Measurements from ENCODE around the gene RAB10.

Gene RAB10

DNA sequence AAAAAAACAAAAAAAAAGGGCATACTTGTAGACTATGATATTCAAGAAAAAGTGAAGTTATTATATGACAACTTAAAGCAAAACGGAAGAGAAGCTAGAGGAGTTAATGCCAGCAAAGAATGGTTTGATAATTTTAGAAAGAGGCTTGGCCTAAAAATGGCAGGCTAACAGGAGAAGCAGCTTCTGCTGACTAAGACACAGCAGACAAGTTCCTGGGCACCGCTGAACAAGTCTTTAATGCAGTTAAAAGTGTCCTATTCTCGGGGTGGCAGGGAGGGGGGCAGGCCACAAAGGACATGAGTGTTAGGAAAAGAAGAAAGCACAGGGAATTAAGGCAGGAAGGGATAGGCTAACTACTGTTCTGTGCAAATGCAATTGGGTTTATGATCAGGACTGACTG lies 88.7 kb downstream of the RAB10 start:
- TF ChIP-seq YY1 (IDR thresholded peaks at IDR 0.05; ENCODE audit: insufficient read depth, insufficient read length) (no peak), SUZ12 (IDR thresholded peaks at IDR 0.05; ENCODE audit: extremely low read depth, insufficient read depth, insufficient read length) (no peak), ZNF274 (IDR thresholded peaks at IDR 0.05; ENCODE audit: low read depth, low read length) (no peak)
- Histone ChIP-seq H3K4me1 (ENCODE audit: insufficient read depth, insufficient read length) (no peaks in the 10 kb centered on the region), H3K9ac (ENCODE audit: insufficient read length, low read depth) (no peak overlapping the region), H3K9me3 (ENCODE audit: insufficient read depth, low read length) (no peaks in the 10 kb centered on the region), H3K27me3 (ENCODE audit: insufficient read depth, insufficient read length) (no peaks in the 10 kb centered on the region), H3K4me3 (ENCODE audit: insufficient read length, low read depth) (no peak overlapping the region), H3K36me3 (ENCODE audit: insufficient read depth, insufficient read length, low read length) (peaks cover 10% of the 10 kb centered on the region)
- no peak for DNase-seq (ENCODE audit: low read depth, low spot score)

DNA sequence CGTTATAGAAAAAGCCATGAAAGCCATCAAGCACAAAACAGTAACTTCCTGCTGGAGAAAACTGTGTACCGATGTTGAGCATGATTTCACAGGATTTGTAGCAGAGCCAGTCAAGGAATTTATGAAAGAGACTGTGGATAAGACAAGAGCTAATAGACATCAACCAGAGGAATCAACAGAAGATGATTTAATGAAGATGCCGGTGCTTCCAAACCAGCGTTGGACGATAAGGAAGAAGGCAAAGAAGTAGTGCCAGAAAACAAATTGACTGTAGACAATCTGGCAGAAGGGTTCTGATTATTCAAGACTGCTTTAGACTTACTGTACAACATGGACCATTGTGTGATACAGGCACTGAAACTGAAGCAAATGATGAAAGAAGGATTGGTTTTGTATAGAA lies 89.5 kb downstream of the RAB10 start:
- Histone ChIP-seq H3K36me3 (ENCODE audit: insufficient read depth, insufficient read length, low read length) (peaks cover 14% of the 10 kb centered on the region), H3K9me3 (ENCODE audit: insufficient read depth, low read length) (no peaks in the 10 kb centered on the region), H3K4me1 (ENCODE audit: insufficient read depth, insufficient read length) (no peaks in the 10 kb centered on the region), H3K9ac (ENCODE audit: insufficient read length, low read depth) (no peak overlapping the region), H3K27me3 (ENCODE audit: insufficient read depth, insufficient read length) (no peaks in the 10 kb centered on the region), H3K4me3 (ENCODE audit: insufficient read length, low read depth) (no peak overlapping the region)
- DNase-seq (ENCODE audit: low read depth, low spot score): no peak
- TF ChIP-seq YY1 (IDR thresholded peaks at IDR 0.05; ENCODE audit: insufficient read depth, insufficient read length) (no peak), SUZ12 (IDR thresholded peaks at IDR 0.05; ENCODE audit: extremely low read depth, insufficient read depth, insufficient read length) (no peak), ZNF274 (IDR thresholded peaks at IDR 0.05; ENCODE audit: low read depth, low read length) (no peak)

DNA sequence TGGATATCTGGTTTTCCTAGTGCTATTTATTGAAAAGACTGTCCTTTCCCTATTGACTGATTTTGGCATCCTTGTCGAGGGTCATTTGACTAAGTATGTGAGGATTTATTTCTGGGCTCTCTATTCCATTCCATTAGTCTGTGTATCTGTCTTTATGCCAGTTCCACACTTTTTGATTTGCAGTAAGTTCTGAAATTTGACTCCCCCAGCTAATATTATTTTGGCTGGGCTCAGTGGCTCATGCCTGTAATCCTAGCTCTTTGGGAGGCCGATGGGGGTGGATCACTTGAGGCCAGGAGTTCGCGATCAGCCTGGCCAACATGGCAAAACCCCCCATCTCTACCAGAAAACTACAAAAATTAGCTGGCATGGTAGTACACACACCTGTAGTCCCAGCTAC lies 92.2 kb downstream of the RAB10 start:
- no peak for DNase-seq (ENCODE audit: low read depth, low spot score)
- H3K36me3 ChIP-seq (ENCODE audit: insufficient read depth, insufficient read length, low read length): peaks cover 10% of the 10 kb centered on the region
- no peak overlapping the region for H3K9ac ChIP-seq (ENCODE audit: insufficient read length, low read depth)
- H3K4me1 ChIP-seq (ENCODE audit: insufficient read depth, insufficient read length): no peaks in the 10 kb centered on the region
- no peak overlapping the region for H3K4me3 ChIP-seq (ENCODE audit: insufficient read length, low read depth)
- no peaks in the 10 kb centered on the region for H3K9me3 ChIP-seq (ENCODE audit: insufficient read depth, low read length)
- H3K27me3 ChIP-seq (ENCODE audit: insufficient read depth, insufficient read length): no peaks in the 10 kb centered on the region
- TF ChIP-seq ZNF274 (IDR thresholded peaks at IDR 0.05; ENCODE audit: low read depth, low read length) (no peak), YY1 (IDR thresholded peaks at IDR 0.05; ENCODE audit: insufficient read depth, insufficient read length) (no peak), SUZ12 (IDR thresholded peaks at IDR 0.05; ENCODE audit: extremely low read depth, insufficient read depth, insufficient read length) (no peak)

DNA sequence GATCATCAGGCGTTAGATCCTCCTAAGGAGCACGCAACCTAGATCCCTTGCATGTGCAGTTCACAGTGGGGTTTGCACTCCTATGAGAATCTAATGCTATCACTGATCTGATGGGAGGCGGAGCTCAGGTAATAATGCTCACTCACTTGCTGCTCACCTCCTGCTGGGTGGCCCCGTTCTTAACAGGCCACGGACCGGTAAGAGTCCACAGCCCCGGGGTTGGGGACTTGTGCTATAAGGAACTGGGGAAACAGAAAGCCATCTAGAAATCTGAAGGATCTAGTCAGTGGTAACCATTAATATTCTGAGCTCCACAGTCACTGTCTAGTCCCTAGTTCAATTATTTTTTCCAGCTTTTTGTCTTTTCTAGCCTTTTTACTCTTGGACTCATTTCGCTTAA lies 94.3 kb downstream of the RAB10 start:
- TF ChIP-seq YY1 (IDR thresholded peaks at IDR 0.05; ENCODE audit: insufficient read depth, insufficient read length) (no peak), ZNF274 (IDR thresholded peaks at IDR 0.05; ENCODE audit: low read depth, low read length) (no peak), SUZ12 (IDR thresholded peaks at IDR 0.05; ENCODE audit: extremely low read depth, insufficient read depth, insufficient read length) (no peak)
- no peak for DNase-seq (ENCODE audit: low read depth, low spot score)
- H3K4me1 ChIP-seq (ENCODE audit: insufficient read depth, insufficient read length): no peaks in the 10 kb centered on the region
- peaks cover 9% of the 10 kb centered on the region for H3K36me3 ChIP-seq (ENCODE audit: insufficient read depth, insufficient read length, low read length)
- no peaks in the 10 kb centered on the region for H3K9me3 ChIP-seq (ENCODE audit: insufficient read depth, low read length)
- H3K9ac ChIP-seq (ENCODE audit: insufficient read length, low read depth): no peak overlapping the region
- H3K27me3 ChIP-seq (ENCODE audit: insufficient read depth, insufficient read length): no peaks in the 10 kb centered on the region
- no peak overlapping the region for H3K4me3 ChIP-seq (ENCODE audit: insufficient read length, low read depth)

DNA sequence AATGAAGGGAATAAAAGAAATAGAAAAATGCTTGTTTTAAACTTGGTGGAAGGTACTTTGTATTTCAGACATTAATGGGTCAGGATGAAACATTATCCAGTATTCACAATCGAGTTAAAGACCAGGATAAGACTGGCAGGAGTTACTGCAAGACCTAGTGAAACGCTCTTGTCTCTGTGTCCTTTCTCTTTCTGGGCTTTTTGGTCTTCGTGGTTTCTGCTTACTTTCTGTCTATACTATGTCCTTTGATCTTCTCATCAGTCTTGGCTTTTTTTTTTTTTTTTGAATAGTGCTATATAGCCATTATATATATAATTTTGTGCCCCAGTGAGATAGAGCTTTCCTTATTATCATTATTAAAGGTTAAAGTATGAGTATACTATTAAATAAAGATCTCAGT lies 96.9 kb downstream of the RAB10 start:
- TF ChIP-seq SUZ12 (IDR thresholded peaks at IDR 0.05; ENCODE audit: extremely low read depth, insufficient read depth, insufficient read length) (no peak), YY1 (IDR thresholded peaks at IDR 0.05; ENCODE audit: insufficient read depth, insufficient read length) (no peak), ZNF274 (IDR thresholded peaks at IDR 0.05; ENCODE audit: low read depth, low read length) (no peak)
- no peaks in the 10 kb centered on the region for H3K27me3 ChIP-seq (ENCODE audit: insufficient read depth, insufficient read length)
- no peak overlapping the region for H3K4me3 ChIP-seq (ENCODE audit: insufficient read length, low read depth)
- H3K9ac ChIP-seq (ENCODE audit: insufficient read length, low read depth): no peak overlapping the region
- no peaks in the 10 kb centered on the region for H3K9me3 ChIP-seq (ENCODE audit: insufficient read depth, low read length)
- DNase-seq (ENCODE audit: low read depth, low spot score): no peak
- H3K4me1 ChIP-seq (ENCODE audit: insufficient read depth, insufficient read length): no peaks in the 10 kb centered on the region
- H3K36me3 ChIP-seq (ENCODE audit: insufficient read depth, insufficient read length, low read length): peaks cover 11% of the 10 kb centered on the region

DNA sequence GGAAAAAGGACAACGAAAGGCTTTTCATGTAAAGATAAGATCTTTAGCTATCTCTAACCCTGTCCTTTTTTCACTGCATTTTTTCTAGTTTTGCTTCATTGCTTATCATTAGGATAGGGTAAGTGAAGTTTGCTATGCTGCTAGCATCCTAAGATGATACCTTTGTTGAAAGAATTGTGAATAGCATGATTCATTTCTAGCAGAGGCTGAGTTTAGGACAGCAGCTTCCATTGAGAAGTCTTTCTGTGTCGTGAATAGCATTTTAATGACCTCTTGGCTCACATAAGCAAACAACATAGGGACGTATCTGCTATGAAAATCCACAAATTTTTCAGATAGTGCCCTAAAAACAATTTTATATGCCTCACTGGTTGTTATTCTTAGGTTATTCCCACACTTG lies 102.6 kb downstream of the RAB10 start:
- TF ChIP-seq ZNF274 (IDR thresholded peaks at IDR 0.05; ENCODE audit: low read depth, low read length) (no peak), SUZ12 (IDR thresholded peaks at IDR 0.05; ENCODE audit: extremely low read depth, insufficient read depth, insufficient read length) (no peak), YY1 (IDR thresholded peaks at IDR 0.05; ENCODE audit: insufficient read depth, insufficient read length) (no peak)
- Histone ChIP-seq H3K4me1 (ENCODE audit: insufficient read depth, insufficient read length) (no peaks in the 10 kb centered on the region), H3K9ac (ENCODE audit: insufficient read length, low read depth) (no peak overlapping the region), H3K27me3 (ENCODE audit: insufficient read depth, insufficient read length) (no peaks in the 10 kb centered on the region), H3K4me3 (ENCODE audit: insufficient read length, low read depth) (no peak overlapping the region), H3K36me3 (ENCODE audit: insufficient read depth, insufficient read length, low read length) (peaks cover 11% of the 10 kb centered on the region), H3K9me3 (ENCODE audit: insufficient read depth, low read length) (no peaks in the 10 kb centered on the region)
- DNase-seq (ENCODE audit: low read depth, low spot score): no peak

DNA sequence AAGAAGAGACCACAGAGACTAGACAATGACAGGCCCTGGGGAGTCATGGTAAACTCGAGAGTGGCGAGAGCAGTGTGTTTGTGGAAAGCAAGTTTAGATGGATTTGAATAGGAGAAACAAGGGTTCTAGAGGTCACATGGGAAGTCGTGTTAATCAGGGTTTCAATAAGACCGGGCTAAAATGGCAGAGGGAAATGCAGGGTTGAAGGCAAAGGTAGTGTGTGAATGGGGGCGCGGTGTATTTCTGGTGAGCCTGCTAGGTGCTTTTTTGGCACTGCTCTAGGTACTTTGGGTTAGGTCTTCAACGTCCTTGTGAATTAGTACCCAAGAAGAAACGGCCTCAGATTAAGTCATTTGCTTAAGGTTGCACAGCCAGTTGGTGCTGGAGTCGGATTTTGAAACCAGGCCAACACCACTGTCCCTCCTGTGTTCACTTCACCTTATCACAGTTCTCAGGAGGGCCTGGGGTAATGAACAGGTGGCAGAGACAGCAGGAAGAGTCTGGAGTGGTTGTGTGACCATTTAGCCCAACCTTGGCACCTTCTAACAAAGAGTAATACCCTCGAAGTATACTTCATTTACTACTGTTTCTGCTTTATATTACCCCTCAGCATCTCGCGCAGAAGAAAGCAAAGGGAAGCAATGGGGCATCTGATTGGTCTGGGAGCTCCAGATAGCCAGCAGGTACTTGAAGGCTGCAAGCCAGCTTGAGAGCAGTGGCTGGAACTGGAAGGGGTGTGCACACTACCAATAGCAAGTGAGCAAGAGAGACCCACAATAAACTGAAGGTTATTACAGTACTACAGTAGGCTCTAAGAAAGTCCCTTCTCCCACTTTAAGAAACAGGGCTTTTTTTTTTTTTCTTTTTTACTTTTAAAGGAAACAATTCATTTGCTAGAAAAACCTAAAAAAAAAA lies 105.6 kb downstream of the RAB10 start:
- no peak overlapping the region for H3K9ac ChIP-seq (ENCODE audit: insufficient read length, low read depth)
- H3K4me1 ChIP-seq (ENCODE audit: insufficient read depth, insufficient read length): no peaks in the 10 kb centered on the region
- H3K9me3 ChIP-seq (ENCODE audit: insufficient read depth, low read length): no peaks in the 10 kb centered on the region
- no peak overlapping the region for H3K4me3 ChIP-seq (ENCODE audit: insufficient read length, low read depth)
- peaks cover 8% of the 10 kb centered on the region for H3K36me3 ChIP-seq (ENCODE audit: insufficient read depth, insufficient read length, low read length)
- no peak for TF ChIP-seq ZNF274 (IDR thresholded peaks at IDR 0.05; ENCODE audit: low read depth, low read length)
- DNase-seq (ENCODE audit: low read depth, low spot score): no peak
- H3K27me3 ChIP-seq (ENCODE audit: insufficient read depth, insufficient read length): no peaks in the 10 kb centered on the region

Data from NT2/D1 (cell line).